OCI-LY7 (cell line): ENCODE results near the gene CMC1. TPM values are rescaled to one million over a fixed set of nuclear protein-coding genes. Genes with fewer than 3 reads are reported as not detected.

Experiments
- Bru-seq: library from RNA; stranded (reverse); fragments of 400-500 nt; gene quantifications from one replicate; lab custom pipeline; 2021; lab: Mats Ljungman, UMichigan
- BruChase-seq, 2 experiments: library from RNA; stranded (reverse); fragments of 400-500 nt; gene quantifications; one replicate each; lab custom pipeline; 2021; lab: Mats Ljungman, UMichigan
- BruUV-seq: library from RNA; stranded (reverse); fragments of 400-500 nt; replicated peaks from 2 replicates; lab custom pipeline; 2021; lab: Mats Ljungman, UMichigan
- CTCF ChIA-PET: fragments of 300-600 bp; sonication (Branson Sonifier 250); formaldehyde crosslinking; loops from one replicate; lab custom pipeline; 2022; ENCODE audit warnings: antibody characterized with exemption; ENCODE audit not compliant: unreplicated experiment; lab: Charles Lee
- POLR2A ChIA-PET: fragments of 300-600 bp; sonication (Branson Sonifier 250); formaldehyde crosslinking; loops from one replicate; lab custom pipeline; 2022; ENCODE audit warnings: antibody characterized with exemption; lab: Charles Lee
- DNase-seq: peaks from one replicate; pipeline ENCODE4 v3.0.0-alpha.2; 2015; ENCODE audit warnings: low spot score
- H2AFZ ChIP-seq: fragments of 200-600 bp; sonication (generic), shearing (Covaris generic); 2 replicates; pipeline ENCODE4 v1.6.1; 2014; ENCODE audit warnings: mild to moderate bottlenecking, antibody characterized with exemption, low read length, moderate library complexity
- H3K27ac ChIP-seq: fragments of 200-600 bp; sonication (generic); 2 replicates; pipeline ENCODE4 v1.5.1; 2014; ENCODE audit warnings: mixed run types, low read depth, mild to moderate bottlenecking, moderate library complexity, low read length, inconsistent platforms; ENCODE audit not compliant: poor library complexity, severe bottlenecking
- H3K36me3 ChIP-seq: fragments of 200-600 bp; sonication (generic); 2 replicates; pipeline ENCODE4 v1.6.1; 2014; ENCODE audit warnings: mild to moderate bottlenecking, antibody characterized with exemption, low read length, moderate library complexity, mixed read lengths; ENCODE audit not compliant: insufficient read depth
- H3K4me1 ChIP-seq: fragments of 200-600 bp; sonication (generic); 2 replicates; pipeline ENCODE4 v1.5.1; 2014; ENCODE audit warnings: mild to moderate bottlenecking, low read length; ENCODE audit not compliant: insufficient read depth, poor library complexity, severe bottlenecking
- H3K4me2 ChIP-seq: fragments of 200-600 bp; sonication (generic); 2 replicates; pipeline ENCODE4 v1.6.1; 2014; ENCODE audit warnings: mild to moderate bottlenecking, low read length
- H3K4me3 ChIP-seq: fragments of 200-600 bp; sonication (generic); 2 replicates; pipeline ENCODE4 v1.5.1; 2014; ENCODE audit warnings: mild to moderate bottlenecking, low read depth, low read length; ENCODE audit not compliant: poor library complexity, severe bottlenecking
- H3K79me2 ChIP-seq: fragments of 200-600 bp; sonication (generic); 2 replicates; pipeline ENCODE4 v1.6.1; 2016; ENCODE audit warnings: low read depth, mild to moderate bottlenecking, low read length, moderate library complexity, mixed read lengths; ENCODE audit not compliant: insufficient read depth
- H3K9me2 ChIP-seq: fragments of 200-600 bp; sonication (generic); 2 replicates; pipeline ENCODE4 v1.6.1; 2016; ENCODE audit warnings: mild to moderate bottlenecking, low read length, mixed read lengths; ENCODE audit not compliant: insufficient read depth
- H3K9me3 ChIP-seq: fragments of 200-600 bp; sonication (generic); 2 replicates; pipeline ENCODE4 v1.6.1; 2014; ENCODE audit warnings: mild to moderate bottlenecking, mixed run types, low read length, mixed read lengths
- H4K20me1 ChIP-seq: fragments of 200-600 bp; sonication (generic); 2 replicates; pipeline ENCODE4 v1.6.1; 2014; ENCODE audit warnings: mild to moderate bottlenecking, antibody characterized with exemption, low read length, moderate library complexity, mixed read lengths; ENCODE audit not compliant: insufficient read depth
- EZH2phosphoT487 ChIP-seq: fragments of 200-600 bp; sonication (generic); IDR thresholded peaks from 2 replicates; pipeline ENCODE4 v1.6.1; 2018; ENCODE audit warnings: low read depth, borderline replicate concordance, mild to moderate bottlenecking, mixed run types, antibody characterized with exemption, low read length, moderate library complexity, mixed read lengths
- intact Hi-C: fragments of 100-400 bp; cut with micrococcal nuclease; formaldehyde crosslinking; loops from one replicate; pipeline ENCODE4 v1.10.0; 2022; ENCODE audit not compliant: unreplicated experiment
- long read RNA-seq: library from polyadenylated mRNA; stranded (forward); transcript quantifications from one replicate; pipeline ENCODE4 v2.0.0, GENCODE V29; 2022
- total RNA-seq, 2 experiments: library from RNA; depleted of rRNA in 1 of 2; stranded (reverse); fragments of >200 nt in 1 of 2; shearing (Covaris generic) in 1 of 2; gene quantifications; 2 replicates each; pipeline ENCODE4 v1.2.3, GENCODE V29; 2014 to 2022
- TF ChIP-seq, protein P1 (sequence below): fragments of 200-600 bp; sonication (generic); conservative IDR thresholded peaks from 2 replicates; pipeline ENCODE4 v1.5.1; 2014; ENCODE audit warnings: mild to moderate bottlenecking, antibody characterized with exemption, low read length, moderate library complexity, mixed read lengths

Gene CMC1, protein sequence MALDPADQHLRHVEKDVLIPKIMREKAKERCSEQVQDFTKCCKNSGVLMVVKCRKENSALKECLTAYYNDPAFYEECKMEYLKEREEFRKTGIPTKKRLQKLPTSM
- 3.4 and 12.1 TPM in 2 replicates for total RNA-seq (2014; rRNA removed; shearing (Covaris generic))
- 26.9 and 32.5 TPM in 2 replicates for total RNA-seq (2022)
- percentile 75 among the genes with signal in this experiment for Bru-seq, nascent RNA
- BruChase-seq, experiment 1, labeled RNA remaining after a 6-hour chase, result percentile 70 among the genes with signal in this experiment
- percentile 72 among the genes with signal in this experiment for BruChase-seq, experiment 2, labeled RNA remaining after a 2-hour chase
- long read RNA-seq, full-length matches to known transcripts, result 52 of 71 reads
- long read RNA-seq, partial matches to known transcripts, result 1 of 71 reads
- long read RNA-seq, other reads (novel, unspliced or antisense), result 18 of 71 reads

DNA sequence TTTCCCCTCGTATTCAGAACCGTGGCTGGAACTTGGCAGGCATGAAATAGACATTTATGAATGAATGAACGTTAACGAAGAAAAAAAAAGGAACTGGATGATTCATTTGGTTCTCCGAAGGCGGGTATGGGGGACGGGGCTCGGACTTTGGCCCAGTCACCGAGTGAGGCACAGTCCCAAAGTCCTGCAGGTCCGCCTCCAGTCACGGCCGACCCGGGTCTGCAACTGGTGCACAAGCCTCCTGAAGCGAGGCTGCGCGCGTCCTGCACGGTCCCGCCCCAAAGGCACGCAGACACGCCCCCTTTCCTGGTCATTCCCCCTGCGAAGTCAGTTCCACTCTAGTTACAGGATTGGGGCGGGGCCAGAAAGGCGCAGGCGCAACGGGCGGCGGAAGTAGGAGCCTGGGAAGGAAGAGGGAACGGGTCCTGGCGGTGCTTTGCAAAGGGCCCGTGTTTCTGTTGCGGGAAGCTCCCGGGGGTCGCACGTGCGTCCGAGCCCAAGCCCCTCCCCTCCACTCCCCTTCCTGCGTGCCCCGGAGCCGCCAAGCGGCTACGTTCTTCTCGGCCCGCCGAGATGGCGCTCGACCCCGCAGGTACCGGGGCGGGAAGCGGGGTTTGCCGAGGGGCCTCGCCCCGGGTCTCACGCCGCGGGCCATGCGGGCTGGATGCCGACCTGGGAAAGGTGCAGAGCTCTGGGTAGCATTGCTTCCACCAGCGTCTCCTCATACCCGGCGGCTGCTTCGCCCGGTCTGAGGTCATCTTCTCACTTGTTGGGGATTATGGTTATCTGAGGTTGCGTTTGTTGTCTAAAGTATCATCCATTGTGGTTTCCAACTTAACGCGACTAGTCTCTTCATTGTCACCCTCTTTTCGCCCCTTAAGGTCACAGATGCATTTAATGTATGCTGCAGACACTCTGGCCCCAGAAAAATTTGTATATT, at the start of gene CMC1:
CMC1 (plus strand) TSS at position 399 of the 940 bp plus-strand sequence; CDS start at position 574, 175 bp downstream.
- CTCF ChIA-PET, result interaction anchor here (1.6 kb wide), 1 partner anchor 11 kb away, joined by 3 read pairs; no protein-coding TSS in a partner anchor
- peaks cover 15% of the 10 kb centered on the region for H3K4me1 ChIP-seq
- H4K20me1 ChIP-seq, result no peaks in the 10 kb centered on the region
- peak; percentile 92 for DNase-seq
- peak within 1 kb of the TSS; percentile 95 for H2AFZ ChIP-seq
- H3K79me2 ChIP-seq, result peaks cover 12% of the 10 kb centered on the region
- TSS peak; percentile 80 for BruUV-seq
- POLR2A ChIA-PET, result interaction anchor here (1.2 to 1.7 kb wide), 7 partner anchors 11 to 80 kb away, joined by 3 to 7 read pairs (median 4); no protein-coding TSS in a partner anchor
- no peaks in the 10 kb centered on the region for H3K9me2 ChIP-seq
- H3K4me2 ChIP-seq, result peak within 1 kb of the TSS; percentile 94
- peak within 1 kb of the TSS; percentile 79 for H3K4me3 ChIP-seq
- no peaks in the 10 kb centered on the region for H3K9me3 ChIP-seq
- H3K27ac ChIP-seq, result peak within 1 kb of the TSS; percentile 43
- no peak for TF ChIP-seq EZH2phosphoT487
- TF ChIP-seq, protein P1, sequence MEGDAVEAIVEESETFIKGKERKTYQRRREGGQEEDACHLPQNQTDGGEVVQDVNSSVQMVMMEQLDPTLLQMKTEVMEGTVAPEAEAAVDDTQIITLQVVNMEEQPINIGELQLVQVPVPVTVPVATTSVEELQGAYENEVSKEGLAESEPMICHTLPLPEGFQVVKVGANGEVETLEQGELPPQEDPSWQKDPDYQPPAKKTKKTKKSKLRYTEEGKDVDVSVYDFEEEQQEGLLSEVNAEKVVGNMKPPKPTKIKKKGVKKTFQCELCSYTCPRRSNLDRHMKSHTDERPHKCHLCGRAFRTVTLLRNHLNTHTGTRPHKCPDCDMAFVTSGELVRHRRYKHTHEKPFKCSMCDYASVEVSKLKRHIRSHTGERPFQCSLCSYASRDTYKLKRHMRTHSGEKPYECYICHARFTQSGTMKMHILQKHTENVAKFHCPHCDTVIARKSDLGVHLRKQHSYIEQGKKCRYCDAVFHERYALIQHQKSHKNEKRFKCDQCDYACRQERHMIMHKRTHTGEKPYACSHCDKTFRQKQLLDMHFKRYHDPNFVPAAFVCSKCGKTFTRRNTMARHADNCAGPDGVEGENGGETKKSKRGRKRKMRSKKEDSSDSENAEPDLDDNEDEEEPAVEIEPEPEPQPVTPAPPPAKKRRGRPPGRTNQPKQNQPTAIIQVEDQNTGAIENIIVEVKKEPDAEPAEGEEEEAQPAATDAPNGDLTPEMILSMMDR, result no peak
- H3K36me3 ChIP-seq, result no peaks in the 10 kb centered on the region
- intact Hi-C loops, result loop anchor here (2.0 to 5.0 kb wide), 2 partner anchors 107 to 759 kb away; partner anchors contain the start of genes AZI2, SLC4A7 and ZCWPW2

DNA sequence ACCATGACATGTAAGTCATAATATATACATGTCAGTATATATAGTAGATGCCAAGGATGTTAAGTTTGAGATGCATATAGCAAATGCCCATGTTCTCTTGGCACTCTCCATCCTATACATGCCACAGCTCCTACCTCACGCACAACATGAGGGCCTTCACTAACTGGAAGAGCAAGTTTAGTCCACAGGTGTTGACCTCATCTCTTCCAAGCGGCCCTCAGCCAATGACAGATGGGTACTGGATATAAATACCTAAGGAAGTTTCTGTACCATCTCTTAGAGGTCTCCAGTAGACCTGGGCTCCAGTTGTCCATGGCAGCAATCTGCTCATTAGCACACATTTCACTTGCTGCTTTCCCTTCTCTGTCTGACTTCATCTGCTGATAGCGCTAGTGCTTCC, 43.3 kb upstream of the CMC1 start:
- POLR2A ChIA-PET, result no interaction called here
- Histone ChIP-seq H4K20me1 (no peaks in the 10 kb centered on the region), H3K4me2 (no peak overlapping the region), H2AFZ (no peak overlapping the region), H3K4me3 (no peak overlapping the region), H3K4me1 (no peaks in the 10 kb centered on the region), H3K79me2 (no peaks in the 10 kb centered on the region), H3K36me3 (no peaks in the 10 kb centered on the region), H3K9me3 (no peaks in the 10 kb centered on the region), H3K27ac (no peak overlapping the region), H3K9me2 (peaks cover 6% of the 10 kb centered on the region; the same call in 1 of the 2 replicates)
- no peak for DNase-seq
- intact Hi-C loops, result no loop called here
- TF ChIP-seq EZH2phosphoT487, result no peak
- TF ChIP-seq, protein P1, result no peak
- CTCF ChIA-PET, result no interaction called here
- BruUV-seq, result no TSS peak
